Stromal cell of bone marrow (primary cell): ENCODE data around the gene PRPF40B.

ENCODE experiments used
- DNase-seq: peaks from one replicate; pipeline ENCODE4 v3.0.0-alpha.2; 2012; ENCODE audit warnings: low read depth

The PRPF40B gene

DNA sequence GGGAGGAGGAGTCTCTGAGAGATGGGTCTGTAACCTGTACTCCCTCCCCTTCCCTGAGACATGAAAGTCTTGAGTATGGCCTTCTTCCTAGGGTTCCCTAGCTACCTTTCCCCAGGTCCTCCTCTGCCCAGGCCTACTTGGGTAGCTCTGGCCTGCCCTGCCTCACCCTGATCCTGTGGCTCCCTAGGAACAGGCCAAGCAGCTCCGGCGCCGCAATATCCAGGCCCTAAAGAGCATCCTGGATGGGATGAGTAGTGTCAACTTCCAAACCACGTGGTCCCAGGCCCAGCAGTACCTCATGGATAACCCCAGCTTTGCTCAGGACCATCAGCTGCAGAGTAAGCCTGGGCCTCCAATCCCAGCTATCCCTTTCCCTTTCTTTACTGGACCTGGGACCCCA is 12.3 kb downstream of the PRPF40B start:
- no peak for DNase-seq

- DNase-seq = no peak
Measured at GRCh38 chr12:49636574-49636973, 13.2 kb downstream of the PRPF40B start.

DNA sequence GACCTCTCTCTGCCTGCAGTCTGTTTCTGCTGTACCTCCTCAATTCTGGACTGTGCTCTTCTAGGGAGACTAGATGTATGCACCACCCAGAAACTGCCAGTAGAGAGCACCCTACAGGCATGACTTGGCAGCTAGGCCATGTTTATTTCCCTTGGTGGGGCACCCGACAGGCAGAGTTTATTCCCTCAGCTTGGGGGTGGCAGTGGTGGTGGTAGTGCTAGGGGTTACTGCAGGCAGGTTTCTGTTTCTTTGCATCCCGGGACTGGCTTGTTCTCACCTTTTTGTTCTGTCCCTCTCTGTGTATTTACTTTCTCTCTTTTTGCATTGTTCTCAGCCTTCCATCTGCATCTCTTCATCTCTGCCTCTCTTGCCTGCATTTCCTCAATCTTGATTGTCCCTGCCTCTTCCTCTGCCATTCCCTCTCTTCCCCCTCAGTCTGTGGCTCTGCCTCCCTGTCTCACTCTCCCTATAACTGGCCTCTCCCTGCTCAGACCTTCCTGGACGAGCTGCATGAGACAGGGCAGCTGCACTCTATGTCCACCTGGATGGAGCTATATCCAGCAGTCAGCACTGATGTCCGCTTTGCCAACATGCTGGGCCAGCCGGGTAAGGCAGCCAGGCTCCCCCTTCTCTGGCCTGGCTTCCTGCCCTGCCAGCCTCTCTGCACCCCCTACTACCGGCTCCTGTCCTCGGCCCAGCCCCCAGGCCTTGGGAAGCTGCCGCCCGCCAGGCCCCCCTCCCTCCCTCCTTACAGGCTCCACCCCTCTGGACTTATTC is 13.8 kb downstream of the PRPF40B start:
- DNase-seq = peak; percentile 62

- no peak for DNase-seq
Measured at GRCh38 chr12:49641748-49642369, 18.5 kb downstream of the PRPF40B start.

DNA sequence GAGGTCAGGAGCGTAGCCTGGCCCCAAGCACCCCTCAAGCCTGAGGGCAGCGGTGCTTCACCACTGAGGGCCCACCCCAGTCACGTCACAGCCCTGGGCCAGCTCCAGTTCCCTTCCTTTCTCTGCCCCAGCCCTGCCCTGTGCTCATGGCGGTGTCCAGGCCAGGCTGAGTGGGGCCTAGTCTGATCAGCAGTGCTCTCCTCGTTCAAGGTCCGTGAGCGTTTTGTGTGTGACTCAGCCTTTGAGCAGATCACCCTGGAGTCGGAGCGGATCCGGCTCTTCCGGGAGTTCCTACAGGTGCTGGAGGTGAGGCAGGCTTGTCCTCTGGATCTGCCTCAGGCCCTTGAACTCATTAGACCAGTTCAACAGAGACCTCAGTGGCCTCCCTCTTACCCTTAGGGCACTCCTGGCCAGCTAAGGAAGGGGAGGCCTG is 19.0 kb downstream of the PRPF40B start:
- DNase-seq = no peak

DNA sequence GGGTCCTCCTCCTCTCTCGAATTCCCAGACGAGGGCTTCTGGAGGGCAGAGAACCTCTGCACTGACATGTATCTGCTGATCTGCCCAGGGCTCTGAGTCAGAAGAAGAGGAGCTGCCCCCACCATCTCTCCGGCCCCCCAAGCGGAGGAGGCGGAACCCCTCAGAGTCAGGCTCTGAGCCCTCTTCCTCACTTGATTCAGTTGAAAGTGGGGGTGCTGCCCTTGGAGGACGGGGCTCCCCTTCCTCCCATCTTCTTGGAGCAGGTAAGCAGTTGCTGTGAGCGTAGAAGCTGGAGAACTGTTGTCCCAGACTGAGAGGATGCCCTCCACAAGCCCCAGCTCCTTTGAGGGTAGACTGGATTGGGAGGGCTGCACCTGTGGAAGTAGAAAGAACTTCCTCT is 19.8 kb downstream of the PRPF40B start:
- DNase-seq = no peak

- no peak for DNase-seq
Measured at GRCh38 chr12:49643961-49644619, 20.7 kb downstream of the PRPF40B start.

- peak; percentile 47 for DNase-seq
Measured at GRCh38 chr12:49644620-49644994, 21.2 kb downstream of the PRPF40B start.

DNA sequence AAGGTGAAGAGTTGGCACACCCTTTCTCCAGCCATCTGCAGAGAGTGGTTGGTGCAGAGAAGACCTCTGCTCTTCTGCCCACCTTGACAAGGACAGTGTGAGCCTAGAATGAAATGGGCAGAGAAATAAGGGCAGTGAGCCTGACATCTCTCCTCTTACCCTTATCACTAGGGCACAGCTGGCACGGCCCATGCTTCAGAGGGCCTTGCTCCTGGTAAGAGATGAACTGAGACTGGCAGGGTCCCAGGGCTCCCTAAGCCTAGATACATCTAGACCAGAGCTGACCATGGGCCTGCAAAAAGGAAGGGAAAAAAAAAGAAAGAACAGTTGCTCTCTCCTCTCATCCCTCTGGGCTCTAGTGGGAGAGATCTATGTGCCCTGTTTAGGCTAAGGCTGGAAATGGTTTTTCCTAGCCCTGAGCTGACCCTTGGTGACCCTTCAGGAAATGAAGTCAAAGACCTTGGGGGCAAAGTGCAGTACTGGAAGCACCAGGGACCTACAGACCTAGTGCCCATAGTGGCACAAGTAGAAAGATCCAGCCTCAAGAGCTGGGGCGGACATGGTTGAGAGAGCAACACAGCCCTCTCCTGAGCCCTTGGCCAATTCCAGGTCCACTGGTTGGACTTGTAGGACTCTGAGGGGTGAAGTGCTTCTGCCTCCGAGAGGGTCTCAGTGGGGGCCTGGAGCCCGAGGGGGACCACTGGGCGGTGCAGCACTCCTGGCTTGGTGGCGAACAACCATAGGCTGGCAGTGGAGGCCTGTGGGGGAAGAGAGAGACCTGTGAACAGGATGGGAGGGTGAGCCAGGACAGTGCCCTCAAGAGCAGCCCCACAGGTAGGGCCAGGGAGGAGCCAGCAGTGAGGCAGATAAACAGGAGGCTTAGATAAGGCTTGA is 22.0 kb downstream of the PRPF40B start:
- DNase-seq = no peak

GRCh38 chr12:49646331-49646830 is 23.0 kb downstream of the PRPF40B start:
- no peak for DNase-seq

GRCh38 chr12:49646871-49647654 is 23.7 kb downstream of the PRPF40B start:
- no peak for DNase-seq

DNA sequence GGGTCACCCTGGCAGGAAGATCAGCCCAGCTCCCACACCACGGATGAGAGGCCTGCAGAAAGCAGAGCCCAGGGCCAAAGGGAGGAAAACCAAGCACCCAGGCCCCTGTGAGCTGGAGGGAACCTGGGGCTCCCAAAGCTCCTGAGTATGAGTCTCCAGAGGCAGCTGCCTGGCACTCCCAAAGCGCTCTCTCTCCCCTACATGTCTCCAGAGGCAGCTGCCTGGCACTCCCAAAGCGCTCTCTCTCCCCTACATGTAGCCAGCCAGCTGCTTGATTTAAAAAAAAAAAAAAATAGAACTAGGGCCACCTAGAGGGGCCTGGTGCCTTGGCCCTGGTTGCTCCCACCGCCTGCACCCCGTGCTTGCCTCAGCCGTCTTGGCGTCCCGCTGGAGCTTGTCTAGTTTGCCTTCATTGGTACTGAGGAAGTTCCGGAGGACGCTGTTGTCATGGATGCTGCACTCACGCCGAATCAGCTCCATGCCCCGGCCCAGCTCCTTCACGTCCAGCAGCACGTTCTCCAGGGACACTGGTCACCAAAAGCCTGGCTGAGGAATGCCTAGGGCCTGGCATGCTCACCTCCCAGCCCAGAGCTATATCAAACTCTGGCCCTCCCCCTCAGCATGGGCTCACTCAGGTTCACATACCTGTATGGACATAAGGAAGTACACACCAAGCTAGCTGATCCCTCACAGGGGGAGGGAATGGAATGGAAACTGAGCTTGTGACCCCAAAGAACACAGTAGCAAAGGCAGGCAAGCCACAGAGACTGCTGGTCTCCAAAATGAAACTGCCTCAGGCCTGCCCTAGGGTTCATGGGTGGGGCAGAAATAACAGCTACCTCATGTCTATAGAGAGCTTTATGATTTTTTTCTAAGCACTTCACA is 24.7 kb downstream of the PRPF40B start:
- no peak for DNase-seq

DNA sequence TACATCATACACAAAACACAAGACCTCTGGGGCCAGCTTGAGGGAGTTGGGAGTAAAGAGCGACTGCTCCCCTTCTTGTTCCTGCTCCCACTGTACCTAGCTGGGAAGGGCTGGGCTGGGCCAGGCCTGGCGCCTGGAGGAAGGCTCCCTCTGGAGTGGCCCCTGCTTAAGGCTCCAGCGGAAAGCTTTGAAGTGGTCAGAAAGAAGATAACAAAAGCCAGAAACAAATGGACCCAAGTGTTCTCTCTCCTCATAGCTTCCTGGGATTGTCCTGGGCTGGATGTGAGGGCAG is 25.3 kb downstream of the PRPF40B start:
- DNase-seq = no peak

DNA sequence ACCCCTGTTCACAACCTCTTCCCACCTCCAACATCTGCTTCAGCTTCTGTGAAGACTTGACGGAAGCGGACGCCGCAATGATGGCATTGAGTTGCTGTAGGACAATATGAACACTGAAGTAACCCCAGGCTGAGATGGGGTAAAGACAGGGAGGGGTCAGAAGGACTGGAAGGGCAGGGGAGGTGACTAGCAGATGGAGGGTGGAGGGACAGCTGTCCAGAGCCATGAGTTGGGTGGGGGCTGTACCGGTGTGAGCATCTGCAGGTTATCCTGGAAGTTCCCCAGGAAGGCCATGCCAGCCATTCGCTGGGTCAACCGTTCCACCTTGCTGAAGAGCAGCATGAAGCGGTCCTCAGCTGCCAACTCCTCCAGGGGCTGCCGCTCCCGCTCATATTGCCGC is 26.1 kb downstream of the PRPF40B start:
- DNase-seq = no peak

DNA sequence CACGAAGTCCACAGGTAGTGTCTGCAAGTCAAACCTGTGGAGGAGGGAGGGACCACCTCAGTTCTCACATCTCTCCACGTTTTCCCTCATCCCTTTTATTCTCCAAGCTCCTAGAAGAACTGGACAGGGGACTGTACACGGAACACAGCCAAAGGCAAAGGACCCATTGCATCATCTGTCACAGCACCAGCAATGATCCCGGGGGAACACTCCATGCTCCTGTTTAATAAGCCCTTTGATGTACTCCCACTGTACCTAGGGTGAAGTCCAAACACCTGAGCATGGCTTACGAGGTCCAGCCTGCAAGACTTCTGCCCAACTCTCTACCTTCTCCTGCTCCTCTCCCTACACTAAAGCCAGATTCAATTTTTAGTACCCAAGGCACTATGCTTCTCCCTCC is 26.5 kb downstream of the PRPF40B start:
- DNase-seq = no peak

DNA sequence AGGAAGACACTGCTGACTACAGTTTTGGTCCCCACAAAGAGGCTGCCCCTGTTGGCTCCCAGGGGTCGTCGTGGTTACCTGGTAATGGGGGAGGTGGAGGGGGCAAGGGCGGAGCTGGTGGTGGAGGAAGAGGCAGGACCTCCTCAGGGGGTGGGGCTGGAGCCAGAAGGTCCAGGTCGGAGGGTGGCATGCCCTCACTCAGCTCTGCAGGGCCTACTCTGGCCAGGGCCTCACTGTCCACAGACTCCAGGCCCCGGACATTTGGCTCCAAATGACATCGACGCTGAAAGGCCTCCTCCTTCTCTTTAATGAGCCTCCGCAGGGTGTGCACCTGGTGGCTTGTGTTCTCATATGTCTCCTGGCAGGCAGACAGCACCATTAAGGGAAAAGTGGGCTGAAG is 28.5 kb downstream of the PRPF40B start:
- no peak for DNase-seq

GRCh38 chr12:49652921-49653520 is 29.7 kb downstream of the PRPF40B start:
- DNase-seq = no peak

DNA sequence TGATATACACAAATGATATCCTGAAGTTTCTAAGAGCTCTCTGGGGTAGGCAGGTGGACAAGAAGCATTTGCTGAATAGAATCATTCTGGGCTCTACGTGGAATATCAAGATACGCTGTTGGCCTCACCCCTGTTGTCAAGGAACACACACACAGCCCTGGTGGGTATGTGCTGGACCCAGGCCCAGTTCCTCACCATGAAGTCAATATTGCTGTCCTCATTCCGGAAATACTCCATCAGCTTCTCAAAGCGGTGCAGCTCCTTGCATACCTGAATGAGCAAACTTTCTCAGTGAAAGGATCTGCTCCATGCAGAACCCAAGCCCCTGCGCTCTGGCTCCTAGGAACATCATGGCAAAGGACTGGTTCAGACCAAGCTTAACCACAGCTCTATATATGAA is 31.4 kb downstream of the PRPF40B start:
- no peak for DNase-seq

DNA sequence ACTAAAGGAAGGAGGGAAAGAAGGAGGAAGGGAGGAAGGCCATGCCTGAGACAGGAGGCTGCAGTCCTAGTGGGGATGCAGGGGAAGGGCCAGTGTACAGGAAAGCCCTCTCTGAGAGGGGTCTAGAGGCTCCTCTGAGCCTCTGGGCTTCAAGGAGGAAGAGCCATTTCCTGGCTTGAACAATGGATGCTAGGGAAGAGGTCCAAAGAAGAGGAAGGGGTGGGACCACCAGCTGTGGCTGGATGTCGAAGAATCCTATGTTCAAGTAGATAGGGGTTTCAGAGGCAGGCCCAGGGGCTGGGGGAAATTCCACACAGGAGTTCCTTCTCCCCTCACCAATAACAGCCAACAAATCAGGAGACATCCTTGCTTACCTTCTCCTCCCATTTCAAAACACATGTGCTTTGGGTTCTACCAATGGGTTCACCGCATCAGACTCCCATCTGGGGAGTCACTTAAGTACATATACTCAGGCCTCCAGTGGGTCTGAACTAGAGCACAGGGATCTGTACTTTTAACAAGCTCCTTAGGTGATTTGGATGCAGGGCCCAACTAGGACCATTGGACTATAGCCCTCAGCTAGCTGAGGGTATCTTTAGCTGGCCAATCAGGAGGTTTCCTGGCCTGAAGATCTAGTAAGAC is 32.4 kb downstream of the PRPF40B start:
- no peak for DNase-seq

- DNase-seq = no peak
Measured at GRCh38 chr12:49658276-49658675, 34.9 kb downstream of the PRPF40B start.
